ENCODE results near the gene ACACA.

ACACA gene

GRCh38 chr17:37039269-37039668, 367.4 kb downstream of the ACACA start:
- no peak for DNase-seq (ENCODE audit: low read depth in 3 of 3)

- DNase-seq (ENCODE audit: low read depth in 3 of 3) = no peak
Observed at GRCh38 chr17:37037590-37038155, 369.0 kb downstream of the ACACA start.
